B cell (primary cell): ENCODE measurements around the gene GOLPH3. TPM values are rescaled to one million over a fixed set of nuclear protein-coding genes. Genes with fewer than 3 reads are reported as not detected.

ENCODE experiments used
- ATAC-seq: fragments of 200-7000 bp; cut with Tn5 transposase; one replicate; pipeline ENCODE4 v1.10.0; 2021; ENCODE audit warnings: low read depth, mild to moderate bottlenecking, moderate number of reproducible peaks, moderate library complexity
- CTCF ChIA-PET: fragments of 350-600 bp; sonication (Branson Sonifier 250); formaldehyde crosslinking; loops from one replicate; lab custom pipeline; 2021; ENCODE audit warnings: antibody characterized with exemption, inconsistent platforms; lab: Charles Lee
- POLR2A ChIA-PET: fragments of 350-600 bp; sonication (Branson Sonifier 250); formaldehyde crosslinking; loops from one replicate; lab custom pipeline; 2021; ENCODE audit warnings: antibody characterized with exemption; lab: Charles Lee
- DNase-seq: peaks from one replicate; pipeline ENCODE4 v3.0.0; 2013
- H2AFZ ChIP-seq: 2 replicates; pipeline ENCODE4 v1.6.1; 2012; ENCODE audit warnings: mild to moderate bottlenecking, low read depth, low read length; ENCODE audit not compliant: insufficient read depth, poor library complexity, severe bottlenecking
- H3K27ac ChIP-seq, 2 donors: 1 replicate in 1 of 2; 2 replicates in 1 of 2; pipeline ENCODE4 v1.5.1; 2012 to 2013; ENCODE audit warnings: low read length in 2 of 2, mild to moderate bottlenecking in 2 of 2, moderate library complexity in 1 of 2
- H3K27me3 ChIP-seq, 4 experiments: fragments of 200-600 bp in 1 of 4; sonication (generic) in 1 of 4; replicated peaks in 1 of 4; 1 replicate in 2 of 4; 2 replicates in 2 of 4; pipeline versions ENCODE4 v1.6.1 to v1.7.0; 2013 to 2016; ENCODE audit warnings: low read length in 3 of 4, mild to moderate bottlenecking in 2 of 4, mixed read lengths in 1 of 4, moderate library complexity in 1 of 4; ENCODE audit not compliant: insufficient read depth in 4 of 4, control insufficient read depth in 3 of 4; ENCODE audit errors: control extremely low read depth in 1 of 4
- H3K36me3 ChIP-seq, 2 experiments: replicated peaks in 1 of 2; 1 replicate in 1 of 2; 2 replicates in 1 of 2; pipeline versions ENCODE4 v1.6.1 to v1.7.1; 2013; ENCODE audit warnings: low read length in 1 of 2; ENCODE audit not compliant: insufficient read depth in 2 of 2, control insufficient read depth in 1 of 2; ENCODE audit errors: control extremely low read depth in 1 of 2, extremely low read depth in 1 of 2
- H3K4me1 ChIP-seq, 2 donors: fragments of 200-600 bp in 1 of 2; sonication (generic) in 1 of 2; 1 replicate in 1 of 2; 2 replicates in 1 of 2; pipeline versions ENCODE4 v1.5.1 to v1.6.1; 2013 to 2017; ENCODE audit warnings: low read length in 2 of 2; ENCODE audit not compliant: control insufficient read depth in 2 of 2, insufficient read depth in 2 of 2
- H3K4me2 ChIP-seq: replicated peaks from 2 replicates; pipeline ENCODE3; 2012; ENCODE audit warnings: mild to moderate bottlenecking, low read depth, low read length; ENCODE audit not compliant: poor library complexity, severe bottlenecking
- H3K4me3 ChIP-seq, 5 experiments: fragments of 200-600 bp in 1 of 5; sonication (generic) in 1 of 5; 1 replicate in 3 of 5; 2 replicates in 2 of 5; pipeline versions ENCODE4 v1.5.1 to v1.7.0; 2011 to 2016; ENCODE audit warnings: low read length in 4 of 5, mild to moderate bottlenecking in 4 of 5, low read depth in 2 of 5, control low read depth in 1 of 5, moderate library complexity in 1 of 5; ENCODE audit not compliant: insufficient read depth in 1 of 5; ENCODE audit errors: control extremely low read depth in 1 of 5, extremely low read depth in 1 of 5
- H3K79me2 ChIP-seq: fragments of 200-600 bp; sonication (generic); one replicate; pipeline ENCODE4 v1.6.0; 2016; ENCODE audit warnings: low read length; ENCODE audit not compliant: control insufficient read depth, insufficient read depth
- H3K9ac ChIP-seq: fragments of 200-600 bp; sonication (generic); 2 replicates; pipeline ENCODE4 v1.6.1; 2017; ENCODE audit warnings: mild to moderate bottlenecking, low read length, moderate library complexity
- H3K9me3 ChIP-seq, 3 donors: one replicate each; pipeline versions ENCODE4 v1.6.1 to v1.7.1; 2013; ENCODE audit warnings: low read length in 2 of 3; ENCODE audit not compliant: control insufficient read depth in 2 of 3, insufficient read depth in 1 of 3; ENCODE audit errors: control extremely low read depth in 1 of 3
- H4K20me1 ChIP-seq: 2 replicates; pipeline ENCODE4 v1.6.0; 2012; ENCODE audit warnings: mild to moderate bottlenecking, low read length; ENCODE audit not compliant: insufficient read depth, control insufficient read depth, poor library complexity, severe bottlenecking
- H3K27ac Mint-ChIP-seq: one replicate; pipeline ENCODE4 v1.8.0; 2021; ENCODE audit warnings: mixed read lengths
- H3K27me3 Mint-ChIP-seq: one replicate; pipeline ENCODE4 v1.8.0; 2021; ENCODE audit warnings: mixed read lengths
- H3K4me1 Mint-ChIP-seq: one replicate; pipeline ENCODE4 v1.8.0; 2021; ENCODE audit warnings: mixed read lengths
- H3K4me3 Mint-ChIP-seq: one replicate; pipeline ENCODE4 v1.8.0; 2021; ENCODE audit warnings: mixed read lengths
- H3K9me3 Mint-ChIP-seq: one replicate; pipeline ENCODE4 v1.8.0; 2022; ENCODE audit warnings: mixed read lengths; ENCODE audit not compliant: insufficient read depth
- CTCF ChIP-seq: fragments of 200-600 bp; IDR thresholded peaks from one replicate; pipeline ENCODE4 v1.8.0; 2022; ENCODE audit warnings: antibody characterized with exemption, mild to moderate bottlenecking
- EZH2 ChIP-seq: IDR thresholded peaks from 2 replicates; pipeline ENCODE4 v1.6.1; 2012; ENCODE audit warnings: borderline replicate concordance, low read depth, mild to moderate bottlenecking, moderate library complexity, low read length; ENCODE audit not compliant: insufficient read depth, poor library complexity, severe bottlenecking
- whole genome bisulfite sequencing: methylation state at CpG from one replicate; pipeline ENCODE4 v1.1.5; 2013; ENCODE audit warnings: missing lambda C conversion rate; ENCODE audit not compliant: insufficient coverage; 5-methylcytosine and 5-hydroxymethylcytosine counted together
- intact Hi-C: fragments of 100-400 bp; cut with micrococcal nuclease; formaldehyde crosslinking; loops from one replicate; pipeline ENCODE4 v1.10.0; 2022
- polyA plus RNA-seq: library from polyadenylated mRNA; depleted of rRNA; stranded (reverse); fragments of >200 nt; gene quantifications from 2 replicates; pipeline ENCODE4 v1.2.3, GENCODE V29; 2012
- total RNA-seq, 2 donors: library from RNA; stranded (reverse); fragments of 120-200 nt in 1 of 2; gene quantifications; 1 replicate in 1 of 2; 2 replicates in 1 of 2; pipeline versions ENCODE4 v1.2.3 to v1.2.4, GENCODE V29; 2013 to 2022

The GOLPH3 gene
- total and polyA plus RNA-seq, 2 donors (not counting 1 experiment from before 2014, with no cell fraction given), result 16.2 to 62.6 TPM

DNA sequence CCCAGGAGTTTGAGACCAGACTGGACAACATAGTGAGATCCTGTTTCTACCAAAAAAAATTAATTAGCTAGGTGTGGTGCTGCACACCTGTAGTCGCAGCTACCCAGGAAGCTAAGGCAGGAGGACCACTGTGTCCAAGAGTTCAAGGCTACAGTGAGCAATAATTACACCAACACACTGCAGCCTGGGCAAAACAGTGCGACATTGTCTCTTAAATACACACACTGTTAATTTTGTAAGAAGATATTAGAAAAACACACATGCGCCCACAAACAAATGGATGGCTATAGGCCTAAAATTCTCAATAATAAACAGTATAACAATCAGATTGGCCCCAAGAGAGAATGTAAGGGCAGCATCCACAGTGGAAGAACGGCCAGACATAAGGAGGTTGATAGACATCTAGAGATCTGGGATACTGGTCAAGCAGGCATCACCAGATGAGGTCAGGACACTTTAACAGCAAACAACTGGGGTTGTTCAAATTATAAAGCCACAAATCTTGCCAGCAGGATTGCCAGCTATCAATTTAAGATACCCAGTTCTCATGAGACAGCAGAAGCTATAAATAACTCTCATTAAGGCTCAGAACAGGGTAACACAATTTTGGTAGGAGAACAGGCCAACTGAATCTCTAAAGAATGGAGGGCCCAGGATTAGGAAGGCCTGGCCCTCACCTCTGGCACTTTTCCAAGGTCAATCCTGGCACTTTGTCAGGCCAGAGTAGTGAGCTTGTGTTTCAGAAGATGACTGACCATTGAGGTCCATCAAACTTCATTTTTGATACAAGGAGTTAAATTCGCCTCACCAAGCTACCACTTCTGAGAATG is 29.5 kb downstream of the GOLPH3 start:
- intact Hi-C loops, result no loop called here
- Histone ChIP-seq H3K36me3 (peaks cover 1 to 10% of the 10 kb centered on the region in 2 experiments), H2AFZ (no peak overlapping the region), H3K9me3 (no peaks in the 10 kb centered on the region), H4K20me1 (peaks cover 60% of the 10 kb centered on the region), H3K79me2 (peaks cover 75% of the 10 kb centered on the region), H3K27ac (no peak overlapping the region), H3K9ac (no peak overlapping the region), H3K4me2 (no peak overlapping the region), H3K27me3 (no peaks in the 10 kb centered on the region), H3K4me1 (peaks cover 0 to 2% of the 10 kb centered on the region in 2 donors), H3K4me3 (no peak overlapping the region)
- peaks cover 30% of the 10 kb centered on the region for H3K4me1 Mint-ChIP-seq
- H3K9me3 Mint-ChIP-seq, result no peaks in the 10 kb centered on the region
- ATAC-seq (no peak), DNase-seq (no peak)
- CTCF ChIA-PET, result interaction anchor here (0.6 to 1.0 kb wide), 2 partner anchors 9 to 88 kb away, joined by 3 to 4 read pairs; no protein-coding TSS in a partner anchor
- H3K4me3 Mint-ChIP-seq, result no peak overlapping the region
- TF ChIP-seq CTCF (no peak), EZH2 (no peak)
- 100% methylated on average over 1 of the region's 5 CpGs for WGBS
- POLR2A ChIA-PET, result interaction anchor here (0.5 kb wide), 1 partner anchor 67 kb away, joined by 4 read pairs; no protein-coding TSS in a partner anchor
- H3K27ac Mint-ChIP-seq, result no peak overlapping the region
- H3K27me3 Mint-ChIP-seq, result no peaks in the 10 kb centered on the region
